Activated CD8-positive, alpha-beta memory T cell treated with anti-CD3 and anti-CD28 coated beads for 36 hours (primary cell): ENCODE data around the gene CDON. TPM values are rescaled to one million over a fixed set of nuclear protein-coding genes. Genes with fewer than 3 reads are reported as not detected.

ENCODE experiments used
- CTCF ChIA-PET: fragments of 350-600 bp; sonication (Branson Sonifier 250); formaldehyde crosslinking; loops from one replicate; lab custom pipeline; 2021; ENCODE audit warnings: antibody characterized with exemption; lab: Charles Lee
- POLR2A ChIA-PET: fragments of 350-600 bp; sonication (Branson Sonifier 250); formaldehyde crosslinking; loops from one replicate; lab custom pipeline; 2021; ENCODE audit warnings: antibody characterized with exemption; lab: Charles Lee
- total RNA-seq, 2 experiments: library from RNA; stranded (reverse); gene quantifications; one replicate each; pipeline ENCODE4 v1.2.3, GENCODE V29; 2021

The CDON gene
- total RNA-seq, 2 experiments from 2014 or later: 2.3 TPM

DNA sequence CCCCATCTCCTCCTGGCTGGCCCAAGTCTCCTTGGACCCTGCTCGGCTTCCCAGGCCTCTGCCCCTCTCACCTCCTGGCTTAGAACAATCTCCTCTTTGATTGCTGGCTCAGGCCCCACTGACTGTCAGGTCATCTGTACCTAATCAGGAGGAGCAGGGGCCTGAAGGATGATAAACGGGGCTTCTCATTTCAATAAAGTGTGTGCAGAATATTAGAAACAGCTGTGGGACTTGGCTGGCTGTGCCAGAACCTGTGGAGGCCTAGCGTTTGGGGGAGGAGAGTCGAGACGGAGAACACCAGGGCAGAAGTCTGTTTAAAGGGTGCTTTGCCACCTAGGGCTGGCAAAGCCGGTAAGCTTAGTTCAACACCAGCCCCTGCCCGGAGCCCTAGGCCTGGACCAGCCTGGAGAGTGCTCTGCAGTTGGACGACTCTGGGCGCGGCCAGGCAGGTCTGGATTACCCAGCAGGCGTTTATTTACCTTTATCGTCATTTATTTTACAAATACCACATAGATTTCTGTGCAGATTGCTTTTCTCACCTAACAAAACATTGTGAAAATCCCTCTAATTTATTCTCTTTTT is 127.0 kb downstream of the CDON start:
- ChIA-PET CTCF (no interaction called here), POLR2A (no interaction called here)

DNA sequence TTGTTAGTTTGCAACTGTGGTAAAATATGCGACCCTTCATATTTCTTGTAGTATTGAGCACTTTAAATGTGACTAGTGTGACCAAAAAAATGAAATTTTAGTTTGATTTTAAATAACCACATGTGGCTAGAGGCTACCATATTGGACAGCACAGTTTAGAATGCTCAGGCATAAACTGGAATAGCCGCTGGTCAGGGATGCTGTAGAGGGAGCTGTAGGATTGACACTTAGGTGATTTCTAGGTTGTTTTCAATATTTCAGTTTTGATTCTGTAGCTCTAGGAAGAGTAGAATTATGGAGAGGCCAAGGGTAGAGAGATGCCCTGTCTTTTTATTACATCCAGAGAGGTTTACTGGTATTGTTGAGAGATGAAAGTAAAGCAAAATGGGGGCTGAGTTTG is 127.6 kb downstream of the CDON start:
- ChIA-PET CTCF (no interaction called here), POLR2A (no interaction called here)

DNA sequence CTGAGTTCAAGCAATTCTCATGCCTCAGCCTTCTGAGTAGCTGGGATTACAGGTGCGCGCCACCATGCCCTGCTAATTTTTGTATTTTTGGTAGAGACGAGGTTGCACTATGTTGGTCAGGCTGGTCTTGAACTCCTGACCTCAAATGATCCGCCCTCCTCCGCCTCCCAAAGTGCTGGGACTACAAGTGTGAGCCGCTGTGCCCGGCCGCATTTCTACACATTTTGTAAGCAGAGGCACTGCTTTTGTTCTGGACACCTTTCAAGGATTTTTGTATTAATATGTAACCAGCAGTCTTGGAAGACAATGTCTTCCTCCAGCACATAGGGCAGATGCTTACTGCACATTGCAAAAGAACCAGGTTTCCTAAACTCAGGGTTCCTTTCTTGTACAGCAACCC is 128.2 kb downstream of the CDON start:
- ChIA-PET POLR2A (no interaction called here), CTCF (no interaction called here)

GRCh38 chr11:125933030-125933813 is 129.4 kb downstream of the CDON start:
- ChIA-PET CTCF (no interaction called here), POLR2A (no interaction called here)

GRCh38 chr11:125932301-125932700 is 130.4 kb downstream of the CDON start:
- ChIA-PET POLR2A (no interaction called here), CTCF (no interaction called here)

DNA sequence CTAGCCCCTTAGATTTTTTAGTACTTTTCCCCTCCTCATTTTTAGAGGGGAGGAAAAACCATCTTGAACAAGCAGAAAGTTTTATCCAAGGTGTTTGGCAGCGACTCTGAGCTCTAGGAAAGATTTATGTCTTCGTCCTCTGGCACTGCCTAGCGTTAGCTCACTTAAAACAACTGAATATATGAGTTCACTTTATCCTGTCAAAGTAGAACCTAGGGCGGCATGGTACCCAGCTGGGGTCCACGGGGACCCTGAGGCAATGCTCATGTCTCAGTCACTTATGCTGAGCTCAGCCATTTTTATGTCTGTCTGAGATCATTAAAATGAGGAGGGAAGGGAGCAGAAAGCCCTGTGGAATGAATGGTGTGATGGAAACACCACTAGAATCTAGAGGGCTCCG is 131.0 kb downstream of the CDON start:
- POLR2A ChIA-PET: no interaction called here
- CTCF ChIA-PET: no interaction called here

DNA sequence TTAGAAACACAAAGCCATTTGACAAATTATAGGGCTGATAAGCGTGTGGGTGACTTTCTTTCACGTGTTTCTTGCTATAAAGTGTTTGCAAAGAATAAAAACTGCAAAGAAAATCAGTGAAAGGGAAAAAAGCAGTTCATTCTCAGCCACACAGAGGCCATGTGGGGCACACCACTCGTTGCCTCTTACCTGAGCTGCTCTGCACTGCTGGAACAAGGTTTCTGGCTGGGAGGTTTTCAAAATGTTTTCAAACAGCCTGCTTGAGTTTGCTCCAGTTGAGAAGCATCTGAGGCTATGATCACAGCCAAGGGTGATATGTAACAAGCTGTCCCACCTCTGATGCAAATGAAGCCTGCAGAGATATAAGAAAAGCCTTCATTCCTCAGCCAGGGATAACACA is 131.6 kb downstream of the CDON start:
- CTCF ChIA-PET: no interaction called here
- POLR2A ChIA-PET: no interaction called here

DNA sequence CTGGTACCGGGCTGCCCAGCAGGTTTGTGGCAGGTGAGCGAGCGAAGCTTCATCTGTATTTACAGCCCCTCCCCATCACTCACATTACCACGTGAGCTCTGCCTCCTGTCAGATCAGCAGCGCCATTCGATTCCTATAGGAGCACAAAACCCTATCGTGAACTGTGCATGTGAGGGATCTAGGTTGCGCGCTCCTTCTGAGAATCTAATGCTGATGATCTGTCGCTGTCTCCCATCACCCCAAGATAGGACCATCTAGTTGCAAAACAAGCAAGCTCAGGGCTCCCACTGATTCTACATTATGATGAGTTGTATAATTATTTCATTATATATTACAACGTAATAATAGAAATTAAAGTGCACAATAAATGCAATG is 132.6 kb downstream of the CDON start:
- ChIA-PET POLR2A (no interaction called here), CTCF (no interaction called here)

DNA sequence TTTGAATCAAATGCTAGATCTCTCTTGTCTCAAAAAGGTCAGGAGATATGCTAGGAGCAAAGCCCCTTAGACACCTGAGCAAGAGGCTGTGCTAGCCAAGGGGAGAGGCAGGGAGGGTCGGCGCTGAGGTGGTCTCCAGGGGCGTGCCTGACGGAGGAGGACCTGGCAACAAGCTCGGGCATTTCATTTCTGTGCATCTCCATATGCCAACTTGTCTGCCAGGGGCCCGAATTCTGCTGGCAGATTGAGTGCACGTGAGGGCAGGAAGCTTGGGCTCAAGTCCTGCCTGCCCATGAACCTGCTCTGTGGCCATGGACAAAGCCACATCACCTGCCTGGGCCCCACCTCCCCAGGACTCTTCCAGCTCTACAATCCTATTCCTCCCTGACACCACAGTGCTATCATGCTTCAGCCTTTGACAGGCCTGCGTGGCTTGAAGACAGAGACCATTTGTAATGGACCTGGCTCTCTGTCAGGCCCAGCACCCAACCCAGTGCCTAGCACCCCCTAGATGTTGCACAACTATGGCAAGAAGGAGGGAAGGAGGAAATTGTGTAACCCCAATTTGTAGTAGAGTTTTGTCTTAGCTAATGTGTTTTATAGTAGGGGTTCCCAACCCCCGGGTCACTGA is 133.1 kb downstream of the CDON start:
- ChIA-PET POLR2A (no interaction called here), CTCF (no interaction called here)

GRCh38 chr11:125926682-125927081 is 136.0 kb downstream of the CDON start:
- CTCF ChIA-PET: no interaction called here
- POLR2A ChIA-PET: no interaction called here

- ChIA-PET CTCF (interaction anchor here (1.1 kb wide), 1 partner anchor 268 kb away, joined by 4 read pairs; no protein-coding TSS in a partner anchor), POLR2A (no interaction called here)
Measured at GRCh38 chr11:125925804-125926203, 136.9 kb downstream of the CDON start.

DNA sequence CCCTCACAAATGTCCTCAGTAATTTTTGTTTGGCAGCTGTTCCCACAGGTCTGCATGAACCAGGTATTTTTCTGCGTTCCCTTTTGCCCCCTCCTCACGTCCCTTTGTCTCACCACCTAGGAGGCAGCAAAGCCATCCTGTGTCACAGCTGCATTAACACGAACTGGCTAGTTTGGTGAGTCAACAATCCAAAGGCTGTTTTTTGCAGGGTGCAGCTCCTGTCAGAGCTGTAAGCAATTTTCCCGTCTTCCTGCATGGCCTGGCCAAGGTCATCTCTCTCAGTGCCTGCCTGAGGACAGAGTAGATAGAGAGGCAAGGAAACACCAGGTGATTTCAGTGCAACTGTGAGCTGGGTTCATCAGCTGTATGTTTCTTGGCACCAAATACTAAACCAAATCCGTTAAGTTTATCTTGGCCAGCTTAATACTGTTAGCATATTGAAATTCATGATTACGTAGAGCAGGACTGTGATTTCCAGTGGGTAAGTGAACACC is 137.4 kb downstream of the CDON start:
- ChIA-PET POLR2A (no interaction called here), CTCF (interaction anchor here (1.1 kb wide), 1 partner anchor 268 kb away, joined by 4 read pairs; no protein-coding TSS in a partner anchor)

- CTCF ChIA-PET: interaction anchor here (1.1 kb wide), 1 partner anchor 269 kb away, joined by 4 read pairs; no protein-coding TSS in a partner anchor
- POLR2A ChIA-PET: no interaction called here
Measured at GRCh38 chr11:125924384-125925007, 138.2 kb downstream of the CDON start.

DNA sequence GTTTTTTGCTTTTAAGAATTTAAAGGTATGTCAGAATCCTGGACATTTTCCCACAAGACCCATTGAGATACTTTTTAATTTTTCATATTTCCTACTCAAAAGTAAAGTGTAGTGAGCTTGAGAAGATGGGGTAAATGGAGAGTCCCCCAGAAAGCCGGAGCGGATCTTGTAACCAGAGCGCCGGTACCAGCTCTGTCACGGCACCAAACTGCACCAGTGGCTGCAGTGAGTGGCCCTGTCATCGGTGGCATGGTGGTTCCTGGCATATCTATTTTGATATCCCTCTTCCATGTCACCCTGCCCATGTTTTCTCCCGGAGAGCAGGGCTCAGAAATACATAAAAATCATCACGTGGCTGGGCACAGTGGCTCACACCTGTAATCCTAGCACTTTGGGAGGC is 139.0 kb downstream of the CDON start:
- CTCF ChIA-PET: interaction anchor here (1.0 kb wide), 1 partner anchor 270 kb away, joined by 3 read pairs; no protein-coding TSS in a partner anchor
- POLR2A ChIA-PET: no interaction called here

DNA sequence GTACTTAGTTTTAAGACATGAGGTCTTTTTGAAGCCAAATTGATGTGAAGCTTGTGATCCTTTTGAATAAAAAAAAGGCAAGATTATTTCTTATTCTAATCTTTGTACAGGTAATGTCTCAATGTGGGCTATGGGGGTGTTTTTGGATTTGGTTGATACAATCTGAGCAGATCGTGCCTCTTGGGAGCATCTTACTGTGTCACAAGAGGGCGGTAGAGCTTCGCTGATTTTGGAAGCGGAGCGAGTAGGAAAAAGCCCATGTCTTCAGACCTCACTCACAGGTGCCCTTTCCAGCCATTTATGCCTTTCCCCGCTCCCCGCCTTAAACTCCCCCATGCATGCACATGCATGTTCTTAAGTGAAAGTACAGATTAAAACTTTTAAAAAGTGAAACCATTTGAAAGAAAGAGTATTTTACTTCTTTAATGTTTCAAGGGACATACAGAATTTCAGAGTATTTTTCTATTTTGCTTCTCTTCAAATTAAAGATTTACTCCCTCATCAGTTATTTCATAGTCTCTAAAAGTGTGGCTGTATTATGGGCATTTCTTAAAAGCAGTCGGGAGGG is 139.6 kb downstream of the CDON start:
- POLR2A ChIA-PET: no interaction called here
- CTCF ChIA-PET: interaction anchor here (0.6 to 1.0 kb wide), 4 partner anchors 10 to 289 kb away, joined by 3 to 4 read pairs (median 3); partner anchors contain the start of gene VSIG10L2

GRCh38 chr11:125922156-125922555 is 140.5 kb downstream of the CDON start:
- ChIA-PET POLR2A (no interaction called here), CTCF (no interaction called here)

DNA sequence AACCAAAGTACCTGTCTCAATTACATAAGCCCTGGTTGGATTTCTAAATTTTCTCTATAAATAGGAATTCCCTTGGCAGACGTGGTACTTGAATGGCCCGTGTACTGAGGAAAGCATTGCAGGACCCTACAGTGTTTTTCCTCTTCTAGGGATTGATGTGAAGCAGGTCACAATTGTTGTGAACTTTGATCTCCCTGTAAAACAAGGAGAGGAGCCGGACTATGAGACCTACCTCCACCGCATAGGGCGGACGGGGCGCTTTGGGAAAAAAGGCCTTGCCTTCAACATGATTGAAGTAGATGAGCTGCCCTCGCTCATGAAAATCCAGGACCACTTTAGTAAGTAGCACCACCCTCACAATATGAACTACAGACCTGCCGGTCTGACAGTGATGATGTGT is 141.6 kb downstream of the CDON start:
- POLR2A ChIA-PET: no interaction called here
- CTCF ChIA-PET: interaction anchor here (1.0 kb wide), 1 partner anchor 273 kb away, joined by 4 read pairs; no protein-coding TSS in a partner anchor

DNA sequence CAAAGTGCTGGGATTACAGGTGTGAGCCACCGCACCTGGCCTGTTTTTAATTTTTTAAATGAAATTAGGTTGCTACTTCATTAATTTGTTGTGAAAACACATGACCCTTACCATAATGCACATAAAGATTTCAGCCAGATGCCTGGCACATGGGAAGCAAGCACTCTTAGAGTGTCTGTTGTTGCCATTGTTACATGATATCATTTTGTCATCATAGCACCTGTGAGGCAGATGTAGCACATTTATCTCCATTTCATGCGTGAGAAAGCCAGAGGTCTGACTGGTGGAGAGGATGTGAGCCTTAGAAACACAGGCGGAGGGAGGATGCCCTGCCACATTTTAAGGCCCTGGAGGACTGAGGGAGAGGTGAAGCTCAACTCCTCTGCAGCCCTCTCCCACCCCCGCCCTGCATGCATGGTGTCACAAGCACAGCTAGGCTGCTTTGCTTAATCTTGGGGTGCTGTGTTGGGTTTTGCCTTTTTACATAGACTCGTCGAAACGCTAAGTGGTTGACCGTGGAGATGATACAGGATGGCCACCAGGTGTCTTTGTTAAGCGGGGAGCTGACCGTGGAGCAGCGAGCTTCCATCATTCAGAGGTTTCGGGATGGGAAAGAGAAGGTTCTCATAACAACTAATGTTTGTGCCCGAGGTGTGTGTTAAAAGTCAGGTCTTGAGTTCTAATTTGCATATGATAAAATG is 144.4 kb downstream of the CDON start:
- POLR2A ChIA-PET: no interaction called here
- CTCF ChIA-PET: no interaction called here
